GM19043 (cell line): ENCODE data around the gene CCNDBP1.

ENCODE experiments used
- ATAC-seq: cut with Tn5 transposase; IDR thresholded peaks from one replicate; pipeline ENCODE4 v1.9.1; 2021; ENCODE audit warnings: low read depth; ENCODE audit not compliant: unreplicated experiment

The CCNDBP1 gene

DNA sequence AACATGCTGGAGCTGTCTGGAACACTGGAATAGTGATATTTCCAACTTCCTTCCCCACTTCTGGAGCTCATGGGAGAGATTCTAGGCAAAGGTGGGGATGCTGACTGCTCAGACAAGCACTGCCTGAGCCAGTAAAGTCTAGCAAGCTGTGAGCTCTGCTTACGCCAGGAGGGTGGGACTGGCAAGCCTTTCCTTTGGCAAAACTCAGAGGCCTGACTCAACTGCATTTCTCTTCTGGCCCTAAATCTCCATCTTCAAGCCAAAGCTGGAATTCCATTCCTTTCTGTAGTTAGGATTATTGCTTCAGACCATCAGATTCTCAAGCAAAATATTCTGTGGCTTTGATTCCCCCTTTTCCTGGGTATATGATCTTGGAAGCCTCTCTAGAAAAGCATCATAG, 55.9 kb downstream of the CCNDBP1 start:
- ATAC-seq, result no peak

DNA sequence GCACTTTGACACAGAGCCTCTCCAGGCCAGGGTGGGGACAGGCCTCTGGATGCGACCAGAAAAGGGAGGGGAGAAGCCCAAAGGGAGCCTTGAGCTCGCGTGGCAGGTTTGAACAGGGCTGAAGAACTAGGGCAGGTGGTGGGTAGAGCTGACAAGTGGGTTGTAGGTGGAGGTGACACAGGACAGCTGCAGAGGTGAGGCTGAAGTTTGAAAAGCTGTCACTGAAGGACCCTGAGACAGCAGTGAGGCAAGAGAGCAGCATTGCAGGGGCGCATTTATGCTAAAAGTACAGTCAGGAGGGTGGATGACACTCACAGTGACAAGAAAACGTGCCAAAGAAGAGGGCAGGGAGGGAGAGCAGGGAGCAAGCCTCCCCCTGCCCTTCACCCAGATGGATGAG, 57.4 kb downstream of the CCNDBP1 start:
- ATAC-seq, result no peak

DNA sequence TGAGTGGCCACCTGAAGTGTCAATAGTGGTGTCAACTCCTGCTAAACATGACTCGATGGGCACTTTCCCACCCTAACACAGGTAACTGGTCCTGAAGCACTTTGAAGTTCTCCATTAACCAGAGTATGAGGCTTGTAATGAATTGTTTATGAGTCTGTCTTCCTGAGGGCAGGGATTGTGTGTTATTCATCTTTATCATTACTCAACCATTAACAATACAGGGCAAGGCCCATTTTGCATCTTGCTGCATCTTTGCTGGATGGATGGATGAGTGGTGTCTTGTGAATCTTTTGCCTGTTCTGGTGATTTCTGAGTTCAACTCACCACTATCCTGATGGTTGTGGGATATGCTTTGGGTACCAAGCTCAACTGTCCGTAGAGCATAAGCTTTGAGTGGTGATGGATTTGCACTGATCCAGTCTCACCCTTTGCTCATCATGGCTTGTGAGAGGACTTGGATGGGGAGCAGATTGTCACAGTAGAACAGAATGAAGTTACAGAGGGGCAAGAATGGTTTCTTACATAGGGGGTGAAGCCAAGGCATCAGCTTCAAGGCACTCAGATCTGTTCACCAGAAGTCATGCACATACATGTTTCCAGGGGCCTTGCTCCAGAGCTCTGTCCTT, 57.9 kb downstream of the CCNDBP1 start:
- no peak for ATAC-seq

DNA sequence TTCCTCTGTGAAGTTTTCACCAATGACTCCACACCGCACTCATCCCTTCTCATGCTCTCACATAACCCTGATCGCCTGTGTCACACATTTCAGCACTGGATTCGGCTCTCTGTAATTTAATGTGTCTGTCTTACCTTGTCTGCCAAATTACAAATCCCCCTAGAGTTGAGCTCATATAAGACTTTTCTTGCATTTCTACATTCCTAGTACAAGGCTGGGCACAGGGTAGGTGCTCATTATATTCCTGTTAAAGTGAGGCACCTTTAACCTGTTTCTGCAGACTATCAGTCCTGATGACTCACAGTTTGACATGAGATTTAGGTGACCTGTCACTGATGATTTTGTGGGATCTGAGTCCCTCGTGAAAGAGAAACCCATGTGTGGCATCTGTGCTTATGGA, 58.9 kb downstream of the CCNDBP1 start:
- no peak for ATAC-seq

DNA sequence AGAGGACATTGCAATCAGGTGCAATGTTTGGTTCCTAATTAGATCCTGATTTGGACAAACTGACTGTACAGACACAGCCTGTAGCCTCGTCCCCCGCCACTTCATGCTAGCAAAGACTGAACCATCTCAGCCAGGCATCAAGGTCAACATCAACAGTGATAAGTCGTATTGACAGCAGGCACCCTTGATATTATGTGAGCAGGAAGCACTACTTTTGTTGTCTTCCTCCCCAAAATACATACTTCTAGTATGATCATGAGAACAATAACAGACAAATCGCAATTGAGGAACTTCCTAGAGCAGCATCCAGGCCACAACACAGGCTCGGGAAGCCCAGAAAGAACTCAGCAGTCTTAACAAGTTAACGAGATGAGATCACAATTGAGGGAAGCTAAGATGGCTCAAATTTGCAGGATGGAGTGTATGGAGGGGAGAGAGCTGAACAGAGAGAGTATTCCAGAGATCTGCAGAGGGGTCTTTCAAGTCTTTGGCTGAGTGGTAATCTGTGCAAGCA, 61.1 kb downstream of the CCNDBP1 start:
- no peak for ATAC-seq
